Mesenchymal stem cell (in vitro differentiated cells and primary cell): ENCODE measurements around the gene MYOT.

Experiments used
- DNase-seq: peaks from one replicate; pipeline ENCODE4 v3.0.0-alpha.2; 2013
- H2AFZ ChIP-seq: one replicate; pipeline ENCODE4 v1.6.1; 2013; ENCODE audit warnings: low read depth, mild to moderate bottlenecking, control low read depth, inconsistent platforms, low read length, moderate library complexity
- H2AK5ac ChIP-seq: 2 replicates; pipeline ENCODE4 v1.6.1; 2013; ENCODE audit warnings: low read length, moderate library complexity, mild to moderate bottlenecking, inconsistent platforms; ENCODE audit not compliant: severe bottlenecking
- H2BK120ac ChIP-seq: one replicate; pipeline ENCODE4 v1.6.1; 2013; ENCODE audit warnings: low read depth, mild to moderate bottlenecking, inconsistent platforms, low read length, moderate library complexity
- H2BK12ac ChIP-seq, 2 experiments: one replicate each; pipeline ENCODE4 v1.6.1; 2013; ENCODE audit warnings: inconsistent platforms in 2 of 2, low read length in 2 of 2, mild to moderate bottlenecking in 2 of 2, moderate library complexity in 2 of 2, control low read depth in 1 of 2
- H2BK15ac ChIP-seq: one replicate; pipeline ENCODE4 v1.6.1; 2013; ENCODE audit warnings: mild to moderate bottlenecking, low read depth, inconsistent platforms; ENCODE audit not compliant: poor library complexity, severe bottlenecking
- H2BK5ac ChIP-seq: 2 replicates; pipeline ENCODE4 v1.6.1; 2013; ENCODE audit warnings: low read depth, mild to moderate bottlenecking, low read length, control low read depth, inconsistent platforms; ENCODE audit not compliant: poor library complexity, severe bottlenecking
- H3K14ac ChIP-seq, 2 experiments: one replicate each; pipeline ENCODE4 v1.6.1; 2013; ENCODE audit warnings: inconsistent platforms in 2 of 2, low read length in 2 of 2, control low read depth in 1 of 2, mild to moderate bottlenecking in 1 of 2, moderate library complexity in 1 of 2
- H3K18ac ChIP-seq, 2 experiments: one replicate each; pipeline ENCODE4 v1.6.1; 2013; ENCODE audit warnings: inconsistent platforms in 2 of 2, low read length in 2 of 2, control low read depth in 1 of 2, low read depth in 1 of 2, mild to moderate bottlenecking in 1 of 2
- H3K23ac ChIP-seq, 2 experiments: one replicate each; pipeline ENCODE4 v1.6.1; 2013; ENCODE audit warnings: inconsistent platforms in 2 of 2, low read length in 2 of 2, mild to moderate bottlenecking in 2 of 2, moderate library complexity in 2 of 2, control low read depth in 1 of 2
- H3K27ac ChIP-seq: 2 replicates; pipeline ENCODE4 v1.5.1; 2013; ENCODE audit warnings: mild to moderate bottlenecking, moderate library complexity, low read length, control low read depth, inconsistent platforms; ENCODE audit not compliant: poor library complexity, severe bottlenecking
- H3K27me3 ChIP-seq, 2 experiments: 2 replicates each; pipeline versions ENCODE4 v1.6.1 to v1.7.0; 2013; ENCODE audit warnings: low read length in 2 of 2, mild to moderate bottlenecking in 2 of 2, moderate library complexity in 2 of 2, control low read depth in 1 of 2, inconsistent platforms in 1 of 2; ENCODE audit not compliant: control insufficient read depth in 1 of 2, insufficient read depth in 1 of 2
- H3K36me3 ChIP-seq, 2 experiments: 2 replicates each; pipeline versions ENCODE4 v1.6.1 to v1.7.0; 2013; ENCODE audit warnings: low read length in 2 of 2, control low read depth in 1 of 2, inconsistent platforms in 1 of 2, low read depth in 1 of 2, mild to moderate bottlenecking in 1 of 2; ENCODE audit not compliant: insufficient read depth in 2 of 2, control insufficient read depth in 1 of 2
- H3K4ac ChIP-seq, 2 experiments: one replicate each; pipeline ENCODE4 v1.6.1; 2013; ENCODE audit warnings: inconsistent platforms in 2 of 2, low read length in 2 of 2, mild to moderate bottlenecking in 2 of 2, moderate library complexity in 2 of 2, control low read depth in 1 of 2, low read depth in 1 of 2
- H3K4me1 ChIP-seq: 2 replicates; pipeline ENCODE4 v1.6.1; 2013; ENCODE audit warnings: low read depth, low read length, control low read depth; ENCODE audit not compliant: control insufficient read depth, insufficient read depth
- H3K4me2 ChIP-seq: 2 replicates; pipeline ENCODE4 v1.6.1; 2013; ENCODE audit warnings: low read length, mild to moderate bottlenecking, inconsistent platforms; ENCODE audit not compliant: poor library complexity, severe bottlenecking
- H3K4me3 ChIP-seq, 2 experiments: 2 replicates each; pipeline versions ENCODE4 v1.5.1 to v1.7.0; 2013; ENCODE audit warnings: low read length in 2 of 2, mild to moderate bottlenecking in 2 of 2, control low read depth in 1 of 2, low read depth in 1 of 2; ENCODE audit not compliant: insufficient read depth in 1 of 2
- H3K79me1 ChIP-seq: replicated peaks from 2 replicates; pipeline ENCODE4 v1.6.1; 2013; ENCODE audit warnings: mild to moderate bottlenecking, control low read depth, low read length, inconsistent platforms; ENCODE audit not compliant: poor library complexity, severe bottlenecking
- H3K9ac ChIP-seq: 2 replicates; pipeline ENCODE4 v1.7.0; 2013; ENCODE audit warnings: mild to moderate bottlenecking, low read length, moderate library complexity
- H3K9me3 ChIP-seq: 2 replicates; pipeline ENCODE4 v1.7.0; 2013; ENCODE audit warnings: mild to moderate bottlenecking, low read length; ENCODE audit not compliant: control insufficient read depth
- H4K8ac ChIP-seq: one replicate; pipeline ENCODE4 v1.6.1; 2013; ENCODE audit warnings: inconsistent platforms, mild to moderate bottlenecking, low read length, moderate library complexity
- H4K91ac ChIP-seq: one replicate; pipeline ENCODE4 v1.6.1; 2013; ENCODE audit warnings: mild to moderate bottlenecking, low read length, inconsistent platforms
- WGBS: methylation state at CpG from one replicate; pipeline ENCODE4 v1.1.7; 2013; ENCODE audit warnings: mixed read lengths; 5-methylcytosine and 5-hydroxymethylcytosine counted together

The MYOT gene

GRCh38 chr5:137838976-137839375, 28.7 kb upstream of the MYOT start:
- no peaks in the 10 kb centered on the region for H3K79me1 ChIP-seq
- no peak overlapping the region for H2BK120ac ChIP-seq
- H2AK5ac ChIP-seq, result no peak overlapping the region
- peaks cover 2% of the 10 kb centered on the region for H3K4me1 ChIP-seq
- no peaks in the 10 kb centered on the region for H3K27me3 ChIP-seq
- no peak overlapping the region for H2BK5ac ChIP-seq
- no peak overlapping the region for H4K8ac ChIP-seq
- no peak overlapping the region for H3K9ac ChIP-seq
- H3K9me3 ChIP-seq, result no peaks in the 10 kb centered on the region
- no peak overlapping the region for H3K27ac ChIP-seq
- no peak overlapping the region for H2BK15ac ChIP-seq
- no peak overlapping the region for H3K4me3 ChIP-seq
- no peaks in the 10 kb centered on the region for H3K36me3 ChIP-seq
- no peak overlapping the region for H4K91ac ChIP-seq
- H3K23ac ChIP-seq, result no peak overlapping the region
- DNase-seq, result no peak
- no peak overlapping the region for H2AFZ ChIP-seq
- no peak overlapping the region for H3K4ac ChIP-seq
- H2BK12ac ChIP-seq, result no peak overlapping the region
- no peak overlapping the region for H3K4me2 ChIP-seq
- H3K14ac ChIP-seq, result no peak overlapping the region
- H3K18ac ChIP-seq, result no peak overlapping the region

- H3K9ac ChIP-seq, result no peak overlapping the region
These were observed 25.4 kb upstream of the MYOT start for GRCh38 chr5:137842296-137842695.

GRCh38 chr5:137843676-137844299, 23.9 kb upstream of the MYOT start:
- H2BK15ac ChIP-seq, result no peak overlapping the region

More at GRCh38 chr5:137842296-137842695, 25.4 kb upstream of the MYOT start:
- no peak overlapping the region for H2BK15ac ChIP-seq
- no peak overlapping the region for H4K8ac ChIP-seq
- DNase-seq, result no peak
- H3K79me1 ChIP-seq, result no peaks in the 10 kb centered on the region
- no peak overlapping the region for H2AK5ac ChIP-seq
- no peak overlapping the region for H3K4ac ChIP-seq
- H2BK12ac ChIP-seq, result no peak overlapping the region
- no peak overlapping the region for H3K18ac ChIP-seq
- H2BK120ac ChIP-seq, result no peak overlapping the region
- H3K9me3 ChIP-seq, result no peaks in the 10 kb centered on the region
- no peak overlapping the region for H3K14ac ChIP-seq
- no peak overlapping the region for H4K91ac ChIP-seq
- no peak overlapping the region for H3K27ac ChIP-seq
- no peak overlapping the region for H3K23ac ChIP-seq
- no peak overlapping the region for H3K4me2 ChIP-seq
- no peak overlapping the region for H2BK5ac ChIP-seq
- H3K4me3 ChIP-seq, result no peak overlapping the region
- H3K27me3 ChIP-seq, result no peaks in the 10 kb centered on the region
- WGBS, result 86% methylated on average over 3 of the region's 5 CpGs
- no peaks in the 10 kb centered on the region for H3K36me3 ChIP-seq
- H3K4me1 ChIP-seq, result no peaks in the 10 kb centered on the region
- H2AFZ ChIP-seq, result no peak overlapping the region

GRCh38 chr5:137845472-137845871, 22.2 kb upstream of the MYOT start:
- no peak overlapping the region for H2AK5ac ChIP-seq
- no peak overlapping the region for H3K4me2 ChIP-seq
- H3K79me1 ChIP-seq, result no peaks in the 10 kb centered on the region
- no peak overlapping the region for H3K27ac ChIP-seq
- H3K18ac ChIP-seq, result no peak overlapping the region
- H3K9ac ChIP-seq, result no peak overlapping the region
- no peak overlapping the region for H3K4me3 ChIP-seq
- H3K4me1 ChIP-seq, result no peaks in the 10 kb centered on the region
- H2BK5ac ChIP-seq, result no peak overlapping the region
- no peaks in the 10 kb centered on the region for H3K36me3 ChIP-seq
- H2BK12ac ChIP-seq, result no peak overlapping the region
- no peak overlapping the region for H2BK15ac ChIP-seq
- no peak overlapping the region for H2AFZ ChIP-seq
- no peak overlapping the region for H4K8ac ChIP-seq
- H4K91ac ChIP-seq, result no peak overlapping the region
- H3K23ac ChIP-seq, result no peak overlapping the region
- no peaks in the 10 kb centered on the region for H3K9me3 ChIP-seq
- H3K14ac ChIP-seq, result no peak overlapping the region
- no peak overlapping the region for H2BK120ac ChIP-seq
- no peaks in the 10 kb centered on the region for H3K27me3 ChIP-seq
- no peak overlapping the region for H3K4ac ChIP-seq
- no peak for DNase-seq

More at GRCh38 chr5:137843676-137844299, 23.9 kb upstream of the MYOT start:
- H2AK5ac ChIP-seq, result no peak overlapping the region
- no peak overlapping the region for H3K4ac ChIP-seq
- no peaks in the 10 kb centered on the region for H3K36me3 ChIP-seq
- no peak overlapping the region for H3K9ac ChIP-seq
- no peak for DNase-seq
- H2AFZ ChIP-seq, result no peak overlapping the region
- H3K23ac ChIP-seq, result no peak overlapping the region
- no peak overlapping the region for H3K4me3 ChIP-seq
- WGBS, result 74% methylated on average over 2 of the region's 4 CpGs
- no peak overlapping the region for H2BK12ac ChIP-seq
- H3K14ac ChIP-seq, result no peak overlapping the region
- no peak overlapping the region for H3K4me2 ChIP-seq
- no peaks in the 10 kb centered on the region for H3K27me3 ChIP-seq
- H3K4me1 ChIP-seq, result no peaks in the 10 kb centered on the region
- no peak overlapping the region for H4K91ac ChIP-seq
- H3K27ac ChIP-seq, result no peak overlapping the region
- no peaks in the 10 kb centered on the region for H3K79me1 ChIP-seq
- no peak overlapping the region for H2BK5ac ChIP-seq
- H3K18ac ChIP-seq, result no peak overlapping the region
- H3K9me3 ChIP-seq, result no peaks in the 10 kb centered on the region
- no peak overlapping the region for H2BK120ac ChIP-seq
- no peak overlapping the region for H4K8ac ChIP-seq
